SK-N-MC (cell line): ENCODE measurements around the gene SCMH1.

Source experiments
- DNase-seq: peaks from one replicate; pipeline ENCODE4 v3.0.0-alpha.2; 2011; ENCODE audit warnings: low read depth, low spot score
- H3K27ac ChIP-seq: fragments of 200-600 bp; sonication (generic); 2 replicates; pipeline ENCODE4 v1.5.1; 2016; ENCODE audit warnings: mixed run types
- H3K36me3 ChIP-seq: fragments of 200-600 bp; sonication (generic); 2 replicates; pipeline ENCODE4 v1.6.1; 2017; ENCODE audit warnings: antibody characterized with exemption, low read length, mixed read lengths; ENCODE audit not compliant: insufficient read depth
- H3K4me3 ChIP-seq: fragments of 200-600 bp; sonication (generic); 2 replicates; pipeline ENCODE4 v1.5.1; 2016
- H3K9ac ChIP-seq: fragments of 200-600 bp; sonication (generic); 2 replicates; pipeline ENCODE4 v1.8.0; 2017; ENCODE audit warnings: mixed run types, mixed read lengths; ENCODE audit not compliant: insufficient read length
- H3K9me3 ChIP-seq: fragments of 200-600 bp; sonication (generic); 2 replicates; pipeline ENCODE4 v1.6.1; 2017; ENCODE audit warnings: low read depth, mild to moderate bottlenecking, antibody characterized with exemption, low read length, moderate library complexity, mixed read lengths
- EZH2 ChIP-seq: fragments of 200-600 bp; sonication (generic); IDR thresholded peaks from one replicate; pipeline ENCODE4 v1.6.1; 2017; ENCODE audit warnings: antibody characterized with exemption
- FOXP2 ChIP-seq: optimal IDR thresholded peaks from 2 replicates; pipeline ENCODE3; 2011; ENCODE audit warnings: mild to moderate bottlenecking, moderate library complexity; ENCODE audit not compliant: insufficient read depth; ENCODE audit errors: extremely low read length, control extremely low read depth
- POLR2AphosphoS5 ChIP-seq: IDR thresholded peaks from 2 replicates; pipeline ENCODE4 v1.6.1; 2012; ENCODE audit warnings: mild to moderate bottlenecking, low read depth, low read length, borderline replicate concordance

Gene SCMH1

GRCh38 chr1:40987439-40988276 is 254.4 kb downstream of the SCMH1 start:
- Histone ChIP-seq H3K36me3 (peaks cover 100% of the 10 kb centered on the region), H3K9me3 (no peaks in the 10 kb centered on the region), H3K4me3 (no peak overlapping the region), H3K9ac (no peak overlapping the region), H3K27ac (no peak overlapping the region)
- no peak for TF ChIP-seq EZH2
- TF ChIP-seq POLR2AphosphoS5, result no peak
- TF ChIP-seq FOXP2, result no peak
- no peak for DNase-seq

GRCh38 chr1:40986956-40987355 is 255.2 kb downstream of the SCMH1 start:
- TF ChIP-seq FOXP2 (no peak), EZH2 (no peak)
- Histone ChIP-seq H3K9ac (no peak overlapping the region), H3K27ac (no peak overlapping the region), H3K36me3 (peaks cover 95% of the 10 kb centered on the region), H3K4me3 (no peak overlapping the region), H3K9me3 (no peaks in the 10 kb centered on the region)
- no peak for DNase-seq

- no peak overlapping the region for H3K27ac ChIP-seq
Measured at GRCh38 chr1:40986328-40986783, 255.8 kb downstream of the SCMH1 start.

GRCh38 chr1:40985875-40986274 is 256.2 kb downstream of the SCMH1 start:
- TF ChIP-seq EZH2, result no peak
- no peak for TF ChIP-seq POLR2AphosphoS5
- no peak for TF ChIP-seq FOXP2
- peaks cover 91% of the 10 kb centered on the region for H3K36me3 ChIP-seq
- no peak overlapping the region for H3K9ac ChIP-seq
- H3K9me3 ChIP-seq, result no peaks in the 10 kb centered on the region
- DNase-seq, result no peak
- H3K27ac ChIP-seq, result no peak overlapping the region
- H3K4me3 ChIP-seq, result no peak overlapping the region

More at GRCh38 chr1:40986328-40986783, 255.8 kb downstream of the SCMH1 start:
- Histone ChIP-seq H3K36me3 (peaks cover 91% of the 10 kb centered on the region), H3K4me3 (no peak overlapping the region), H3K9ac (no peak overlapping the region), H3K9me3 (no peaks in the 10 kb centered on the region)
- DNase-seq, result no peak
- no peak for TF ChIP-seq FOXP2

- DNase-seq, result no peak
- no peak overlapping the region for H3K9ac ChIP-seq
Measured at GRCh38 chr1:40985161-40985560, 256.9 kb downstream of the SCMH1 start.

GRCh38 chr1:40984531-40984930 is 257.6 kb downstream of the SCMH1 start:
- DNase-seq, result no peak
- Histone ChIP-seq H3K9me3 (no peaks in the 10 kb centered on the region), H3K27ac (no peak overlapping the region), H3K36me3 (peaks cover 80% of the 10 kb centered on the region), H3K4me3 (no peak overlapping the region), H3K9ac (no peak overlapping the region)
- no peak for TF ChIP-seq EZH2
- TF ChIP-seq FOXP2, result no peak
- no peak for TF ChIP-seq POLR2AphosphoS5

More at GRCh38 chr1:40985161-40985560, 256.9 kb downstream of the SCMH1 start:
- TF ChIP-seq FOXP2 (no peak), POLR2AphosphoS5 (no peak), EZH2 (no peak)
- H3K4me3 ChIP-seq, result no peak overlapping the region
- H3K27ac ChIP-seq, result no peak overlapping the region
- H3K36me3 ChIP-seq, result peaks cover 86% of the 10 kb centered on the region
- no peaks in the 10 kb centered on the region for H3K9me3 ChIP-seq

GRCh38 chr1:40984066-40984465 is 258.0 kb downstream of the SCMH1 start:
- peaks cover 75% of the 10 kb centered on the region for H3K36me3 ChIP-seq
- no peak for DNase-seq
- TF ChIP-seq EZH2, result no peak
- TF ChIP-seq FOXP2, result no peak
- TF ChIP-seq POLR2AphosphoS5, result no peak
- no peak overlapping the region for H3K27ac ChIP-seq
- no peak overlapping the region for H3K4me3 ChIP-seq
- no peak overlapping the region for H3K9ac ChIP-seq
- no peaks in the 10 kb centered on the region for H3K9me3 ChIP-seq

GRCh38 chr1:40983286-40983685 is 258.8 kb downstream of the SCMH1 start:
- Histone ChIP-seq H3K27ac (no peak overlapping the region), H3K9me3 (no peaks in the 10 kb centered on the region), H3K4me3 (no peak overlapping the region), H3K36me3 (peaks cover 67% of the 10 kb centered on the region), H3K9ac (no peak overlapping the region)
- TF ChIP-seq POLR2AphosphoS5, result no peak
- TF ChIP-seq EZH2, result no peak
- TF ChIP-seq FOXP2, result no peak
- no peak for DNase-seq
